IPS-20b (cell line): Measurements from ENCODE around the gene MTFR1L.

Source experiments
- H3K27ac ChIP-seq: one replicate; pipeline ENCODE4 v1.5.1; 2013; ENCODE audit warnings: low read length
- H3K27me3 ChIP-seq: 2 replicates; pipeline ENCODE4 v1.6.1; 2013; ENCODE audit warnings: mild to moderate bottlenecking, low read length, inconsistent platforms; ENCODE audit not compliant: insufficient read depth
- H3K36me3 ChIP-seq: 2 replicates; pipeline ENCODE4 v1.6.1; 2013; ENCODE audit warnings: low read depth, mild to moderate bottlenecking, inconsistent platforms, low read length, moderate library complexity; ENCODE audit not compliant: insufficient read depth
- H3K4me1 ChIP-seq: 2 replicates; pipeline ENCODE4 v1.6.1; 2013; ENCODE audit warnings: mild to moderate bottlenecking, control low read depth, inconsistent platforms, low read length, moderate library complexity; ENCODE audit not compliant: insufficient read depth
- H3K4me3 ChIP-seq: 2 replicates; pipeline ENCODE4 v1.5.1; 2013; ENCODE audit warnings: mild to moderate bottlenecking, low read length, inconsistent platforms
- H3K9ac ChIP-seq: 2 replicates; pipeline ENCODE4 v1.6.1; 2013; ENCODE audit warnings: low read depth, mild to moderate bottlenecking, inconsistent platforms, low read length, moderate library complexity
- H3K9me3 ChIP-seq: 2 replicates; pipeline ENCODE4 v1.6.1; 2013; ENCODE audit warnings: mild to moderate bottlenecking, low read depth, low read length, inconsistent platforms; ENCODE audit not compliant: insufficient read depth

MTFR1L gene

GRCh38 chr1:25804244-25804963 lies 15.3 kb upstream of the MTFR1L start:
- Histone ChIP-seq H3K36me3 (peaks cover 30% of the 10 kb centered on the region), H3K4me1 (no peaks in the 10 kb centered on the region), H3K27ac (no peak overlapping the region), H3K27me3 (peaks cover 3% of the 10 kb centered on the region; the same call in 1 of the 2 replicates), H3K9ac (no peak overlapping the region), H3K9me3 (no peaks in the 10 kb centered on the region), H3K4me3 (no peak overlapping the region)

GRCh38 chr1:25804964-25805862 lies 14.5 kb upstream of the MTFR1L start:
- Histone ChIP-seq H3K9ac (no peak overlapping the region), H3K27me3 (no peaks in the 10 kb centered on the region), H3K4me3 (no peak overlapping the region), H3K27ac (no peak overlapping the region), H3K9me3 (no peaks in the 10 kb centered on the region), H3K4me1 (no peaks in the 10 kb centered on the region), H3K36me3 (peaks cover 39% of the 10 kb centered on the region)

- Histone ChIP-seq H3K9me3 (no peaks in the 10 kb centered on the region), H3K27ac (no peak overlapping the region), H3K4me1 (no peaks in the 10 kb centered on the region), H3K9ac (no peak overlapping the region), H3K27me3 (no peaks in the 10 kb centered on the region), H3K4me3 (no peak overlapping the region), H3K36me3 (peaks cover 42% of the 10 kb centered on the region)
Measured at GRCh38 chr1:25805863-25806225, 13.9 kb upstream of the MTFR1L start.

- Histone ChIP-seq H3K27me3 (no peaks in the 10 kb centered on the region), H3K36me3 (peaks cover 46% of the 10 kb centered on the region), H3K9ac (no peak overlapping the region), H3K4me1 (no peaks in the 10 kb centered on the region), H3K27ac (no peak overlapping the region), H3K4me3 (no peak overlapping the region), H3K9me3 (no peaks in the 10 kb centered on the region)
Measured at GRCh38 chr1:25806418-25806817, 13.3 kb upstream of the MTFR1L start.

- no peak overlapping the region for H3K27ac ChIP-seq
- no peak overlapping the region for H3K9ac ChIP-seq
- H3K27me3 ChIP-seq, result no peaks in the 10 kb centered on the region
- no peaks in the 10 kb centered on the region for H3K9me3 ChIP-seq
- H3K4me1 ChIP-seq, result no peaks in the 10 kb centered on the region
- H3K4me3 ChIP-seq, result no peak overlapping the region
- peaks cover 52% of the 10 kb centered on the region for H3K36me3 ChIP-seq
Measured at GRCh38 chr1:25807480-25808390, 12.0 kb upstream of the MTFR1L start.

- Histone ChIP-seq H3K4me3 (no peak overlapping the region), H3K4me1 (no peaks in the 10 kb centered on the region), H3K9me3 (no peaks in the 10 kb centered on the region), H3K27ac (no peak overlapping the region), H3K9ac (no peak overlapping the region), H3K27me3 (no peaks in the 10 kb centered on the region), H3K36me3 (peaks cover 52% of the 10 kb centered on the region)
Measured at GRCh38 chr1:25808481-25809244, 11.1 kb upstream of the MTFR1L start.

GRCh38 chr1:25809283-25809926 lies 10.3 kb upstream of the MTFR1L start:
- no peaks in the 10 kb centered on the region for H3K9me3 ChIP-seq
- no peak overlapping the region for H3K4me3 ChIP-seq
- H3K9ac ChIP-seq, result no peak overlapping the region
- peaks cover 58% of the 10 kb centered on the region for H3K36me3 ChIP-seq
- no peak overlapping the region for H3K27ac ChIP-seq
- H3K27me3 ChIP-seq, result no peaks in the 10 kb centered on the region
- no peaks in the 10 kb centered on the region for H3K4me1 ChIP-seq

GRCh38 chr1:25809929-25810328 lies 9.8 kb upstream of the MTFR1L start:
- Histone ChIP-seq H3K4me3 (no peak overlapping the region), H3K9ac (no peak overlapping the region), H3K9me3 (no peaks in the 10 kb centered on the region), H3K27ac (no peak overlapping the region), H3K4me1 (no peaks in the 10 kb centered on the region), H3K36me3 (peaks cover 58% of the 10 kb centered on the region), H3K27me3 (no peaks in the 10 kb centered on the region)

GRCh38 chr1:25810341-25811299 lies 9.1 kb upstream of the MTFR1L start:
- Histone ChIP-seq H3K4me1 (no peaks in the 10 kb centered on the region), H3K4me3 (no peak overlapping the region), H3K9me3 (no peaks in the 10 kb centered on the region), H3K9ac (no peak overlapping the region), H3K27ac (no peak overlapping the region), H3K27me3 (no peaks in the 10 kb centered on the region), H3K36me3 (peaks cover 51% of the 10 kb centered on the region)
